ENCODE data around the gene TOPBP1. TPM values are rescaled to one million over a fixed set of nuclear protein-coding genes. Genes with fewer than 3 reads are reported as not detected.

Gene TOPBP1
- total and polyA plus RNA-seq, 2 of the 8 experiments (the other 6 are each of a cell fraction or from before 2014, with no cell fraction given): 19.7 to 35.9 TPM

GRCh38 chr3:133607816-133608215 lies 53.9 kb downstream of the TOPBP1 start (continued):
- TF ChIP-seq CHD7 (IDR thresholded peaks at IDR 0.05; ENCODE audit: insufficient replicate concordance, low read length) (no peak), SIRT6 (IDR thresholded peaks at IDR 0.05; ENCODE audit: low read length) (no peak), RNF2 (IDR thresholded peaks at IDR 0.05; ENCODE audit: borderline replicate concordance, low read depth, low read length, missing control alignments, poor library complexity, severe bottlenecking) (no peak), TAF1 (IDR thresholded peaks at IDR 0.05; ENCODE audit: low read depth, low read length) (no peak), NRF1 (IDR thresholded peaks at IDR 0.05; ENCODE audit: low read depth, low read length) (no peak), SIN3A (conservative IDR thresholded peaks at IDR 0.05 in 1 of 2, IDR thresholded peaks at IDR 0.05 in 1 of 2; ENCODE audit: low read depth in 1 of 2, low read length in 2 of 2) (no peak), KDM4A (IDR thresholded peaks at IDR 0.05; ENCODE audit: low read depth, low read length, severe bottlenecking) (no peak), YY1 (IDR thresholded peaks at IDR 0.05; ENCODE audit: low read depth, low read length) (no peak), USF2 (IDR thresholded peaks at IDR 0.05; ENCODE audit: low read length) (no peak), JUN (IDR thresholded peaks at IDR 0.05; ENCODE audit: low read depth, low read length) (no peak)

All from H1 (cell line).